SK-N-SH (cell line): ENCODE results near the gene NAP1L5. TPM values are rescaled to one million over a fixed set of nuclear protein-coding genes. Genes with fewer than 3 reads are reported as not detected.
A peak's percentile ranks its signal among the peaks of the same experiment; 100 is the strongest.

Source experiments
- CTCF ChIA-PET: fragments of 300-600, 350-600 bp; formaldehyde crosslinking; extraction: SDS; loops from one replicate; lab custom pipeline; 2021; lab: Yijun Ruan, JAX
- POLR2A ChIA-PET: fragments of 350-600 bp; sonication (Branson Sonifier 250); formaldehyde crosslinking; extraction: SDS; loops from one replicate; lab custom pipeline; 2020; ENCODE audit warnings: antibody characterized with exemption, inconsistent platforms; lab: Yijun Ruan, JAX
- DNase-seq: peaks from one replicate; pipeline ENCODE4 v3.0.0; 2012
- H2AFZ ChIP-seq: fragments of 200-600 bp; sonication (generic); 2 replicates; pipeline ENCODE4 v1.8.1; 2016; ENCODE audit warnings: antibody characterized with exemption, mild to moderate bottlenecking, low read depth
- H3F3A ChIP-seq: fragments of 200-600 bp; sonication (generic); replicated peaks from 2 replicates; pipeline ENCODE3; 2016; ENCODE audit warnings: antibody characterized with exemption, mild to moderate bottlenecking; ENCODE audit not compliant: insufficient read depth
- H3K27ac ChIP-seq, 2 experiments: fragments of 200-500 bp in 1 of 2; fragments of 200-600 bp in 1 of 2; sonication (Bioruptor generic) in 1 of 2; sonication (generic), shearing (Covaris generic) in 1 of 2; 2 replicates each; pipeline versions ENCODE4 v1.5.1 to v1.6.1; 2014 to 2016; ENCODE audit warnings: low read depth in 2 of 2, inconsistent platforms in 1 of 2, low read length in 1 of 2, mild to moderate bottlenecking in 1 of 2, mixed read lengths in 1 of 2
- H3K27me3 ChIP-seq: fragments of 200-600 bp; sonication (generic), shearing (Covaris generic); 2 replicates; pipeline ENCODE4 v1.6.1; 2016; ENCODE audit warnings: mixed run types; ENCODE audit not compliant: insufficient read depth
- H3K36me3 ChIP-seq, 2 experiments: fragments of 200-500 bp in 1 of 2; fragments of 200-600 bp in 1 of 2; sonication (Bioruptor generic) in 1 of 2; sonication (generic) in 1 of 2; replicated peaks in 1 of 2; 2 replicates each; pipeline versions ENCODE3 to v1.5.1; 2014 to 2016; ENCODE audit warnings: low read length in 1 of 2, mild to moderate bottlenecking in 1 of 2; ENCODE audit not compliant: insufficient read depth in 2 of 2, control insufficient read depth in 1 of 2
- H3K4me1 ChIP-seq, 2 experiments: fragments of 200-500 bp in 1 of 2; fragments of 200-600 bp in 1 of 2; sonication (Bioruptor generic) in 1 of 2; sonication (generic), shearing (Covaris generic) in 1 of 2; 2 replicates each; pipeline versions ENCODE4 v1.5.1 to v1.6.1; 2014 to 2016; ENCODE audit warnings: low read depth in 1 of 2, low read length in 1 of 2, mixed run types in 1 of 2; ENCODE audit not compliant: insufficient read depth in 2 of 2, control insufficient read depth in 1 of 2
- H3K4me2 ChIP-seq: fragments of 200-600 bp; sonication (generic), shearing (Covaris generic); 2 replicates; pipeline ENCODE4 v1.6.1; 2017; ENCODE audit warnings: mixed run types
- H3K4me3 ChIP-seq, 2 experiments: fragments of 200-500 bp in 1 of 2; fragments of 200-600 bp in 1 of 2; sonication (Bioruptor generic) in 1 of 2; sonication (generic), shearing (Covaris generic) in 1 of 2; 2 replicates each; pipeline versions ENCODE4 v1.5.1 to v1.8.1; 2014 to 2016; ENCODE audit warnings: low read depth in 2 of 2, inconsistent platforms in 1 of 2, low read length in 1 of 2, mild to moderate bottlenecking in 1 of 2, mixed read lengths in 1 of 2, moderate library complexity in 1 of 2
- H3K79me2 ChIP-seq: fragments of 200-600 bp; sonication (generic); 2 replicates; pipeline ENCODE4 v1.8.1; 2017; ENCODE audit warnings: mild to moderate bottlenecking; ENCODE audit not compliant: insufficient read depth
- H3K9ac ChIP-seq: fragments of 200-600 bp; sonication (generic); 2 replicates; pipeline ENCODE4 v1.6.1; 2017; ENCODE audit warnings: mixed run types
- H3K9me2 ChIP-seq: fragments of 200-600 bp; sonication (generic); 2 replicates; pipeline ENCODE4 v1.6.1; 2017; ENCODE audit warnings: mixed run types
- H3K9me3 ChIP-seq: fragments of 200-600 bp; sonication (generic); 2 replicates; pipeline ENCODE4 v1.6.1; 2017; ENCODE audit warnings: mixed run types, mild to moderate bottlenecking, moderate library complexity
- H4K20me1 ChIP-seq: fragments of 200-600 bp; sonication (generic); 2 replicates; pipeline ENCODE4 v1.6.1; 2017; ENCODE audit warnings: mild to moderate bottlenecking, mixed run types; ENCODE audit not compliant: insufficient read depth
- CHD2 ChIP-seq: fragments of 150-350 bp; IDR thresholded peaks from 2 replicates; pipeline ENCODE4 v1.6.1; 2018; ENCODE audit warnings: low read length; ENCODE audit not compliant: partially characterized antibody
- EZH2phosphoT487 ChIP-seq: fragments of 200-600 bp; sonication (generic); IDR thresholded peaks from 2 replicates; pipeline ENCODE4 v1.6.1; 2017; ENCODE audit warnings: low read depth, mixed run types, mild to moderate bottlenecking, antibody characterized with exemption, moderate library complexity, borderline replicate concordance
- FOSL2 ChIP-seq: IDR thresholded peaks from 2 replicates; pipeline ENCODE4 v1.4.0; 2012; ENCODE audit warnings: low read depth, mild to moderate bottlenecking, moderate library complexity, borderline replicate concordance
- FOXM1 ChIP-seq: IDR thresholded peaks from 2 replicates; pipeline ENCODE4 v1.4.0; 2012; ENCODE audit warnings: low read depth, mild to moderate bottlenecking
- NFIC ChIP-seq: IDR thresholded peaks from 2 replicates; pipeline ENCODE4 v1.4.0; 2012; ENCODE audit warnings: borderline replicate concordance
- NRF1 ChIP-seq: IDR thresholded peaks from 2 replicates; pipeline ENCODE4 v1.6.1; 2012; ENCODE audit warnings: low read depth, mild to moderate bottlenecking, low read length
- PBX3 ChIP-seq: IDR thresholded peaks from 2 replicates; pipeline ENCODE4; 2012
- SIN3A ChIP-seq: IDR thresholded peaks from 2 replicates; pipeline ENCODE4 v1.6.1; 2012; ENCODE audit warnings: low read depth, mild to moderate bottlenecking, low read length, moderate library complexity, borderline replicate concordance
- TAF1 ChIP-seq: IDR thresholded peaks from 2 replicates; pipeline ENCODE4 v1.6.1; 2012; ENCODE audit warnings: low read depth, mild to moderate bottlenecking, low read length, moderate library complexity, borderline replicate concordance
- TCF12 ChIP-seq: IDR thresholded peaks from 2 replicates; pipeline ENCODE4 v1.4.0; 2012
- USF2 ChIP-seq: fragments of 150-350 bp; IDR thresholded peaks from 2 replicates; pipeline ENCODE4 v1.6.1; 2017; ENCODE audit warnings: antibody characterized with exemption, low read length, low read depth, borderline replicate concordance
- WGBS: methylation state at CpG from one replicate; pipeline ENCODE4 v1.1.6; 2017; ENCODE audit warnings: low lambda C conversion rate; 5-methylcytosine and 5-hydroxymethylcytosine counted together
- polyA plus RNA-seq, 3 experiments: library from polyadenylated mRNA; depleted of rRNA; stranded (reverse); fragments of >200 nt; gene quantifications; 2 replicates each; pipeline ENCODE4 v1.2.3, GENCODE V29; 2012
- TF ChIP-seq, protein P1 (sequence below): IDR thresholded peaks from 2 replicates; pipeline ENCODE4 v1.4.0; 2012; ENCODE audit warnings: low read depth, borderline replicate concordance
- TF ChIP-seq, protein P2 (sequence below): IDR thresholded peaks from 2 replicates; pipeline ENCODE4 v1.4.0; 2012; ENCODE audit warnings: low read depth, borderline replicate concordance

The NAP1L5 gene
- polyA plus RNA-seq, 1 of the 3 experiments (the other 2 are of a cell fraction): 7.5 TPM

GRCh38 chr4:88702782-88703181, 5.2 kb upstream of the NAP1L5 start (continued):
- TF ChIP-seq PBX3: no peak
- TF ChIP-seq TAF1: no peak
- TF ChIP-seq SIN3A: no peak
- TF ChIP-seq, all 33 proteins: peak for 0

DNA sequence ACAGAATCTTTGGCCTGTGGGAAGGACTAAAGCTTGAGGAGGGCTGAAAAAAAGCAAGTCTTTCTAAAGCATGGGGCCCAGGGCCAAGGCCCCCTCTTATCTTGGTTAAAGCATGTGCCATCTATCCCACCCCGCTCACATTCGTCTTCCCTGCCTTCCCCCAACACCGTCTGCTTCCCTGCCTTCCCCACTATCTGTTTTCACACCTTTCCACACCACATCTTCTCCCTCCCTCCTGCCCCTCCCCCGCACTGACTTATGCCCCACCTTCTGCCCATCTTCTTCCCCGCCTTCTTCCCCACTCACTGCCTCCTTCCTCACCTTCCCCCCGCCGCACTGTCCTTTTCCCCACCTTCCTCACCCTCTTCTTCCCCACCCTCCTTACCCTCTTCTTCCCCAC, 890 bp upstream of the NAP1L5 start:
- H3K9me2 ChIP-seq: no peaks in the 10 kb centered on the region
- H3K4me3 ChIP-seq: no peak overlapping the region
- TF ChIP-seq, protein P1, sequence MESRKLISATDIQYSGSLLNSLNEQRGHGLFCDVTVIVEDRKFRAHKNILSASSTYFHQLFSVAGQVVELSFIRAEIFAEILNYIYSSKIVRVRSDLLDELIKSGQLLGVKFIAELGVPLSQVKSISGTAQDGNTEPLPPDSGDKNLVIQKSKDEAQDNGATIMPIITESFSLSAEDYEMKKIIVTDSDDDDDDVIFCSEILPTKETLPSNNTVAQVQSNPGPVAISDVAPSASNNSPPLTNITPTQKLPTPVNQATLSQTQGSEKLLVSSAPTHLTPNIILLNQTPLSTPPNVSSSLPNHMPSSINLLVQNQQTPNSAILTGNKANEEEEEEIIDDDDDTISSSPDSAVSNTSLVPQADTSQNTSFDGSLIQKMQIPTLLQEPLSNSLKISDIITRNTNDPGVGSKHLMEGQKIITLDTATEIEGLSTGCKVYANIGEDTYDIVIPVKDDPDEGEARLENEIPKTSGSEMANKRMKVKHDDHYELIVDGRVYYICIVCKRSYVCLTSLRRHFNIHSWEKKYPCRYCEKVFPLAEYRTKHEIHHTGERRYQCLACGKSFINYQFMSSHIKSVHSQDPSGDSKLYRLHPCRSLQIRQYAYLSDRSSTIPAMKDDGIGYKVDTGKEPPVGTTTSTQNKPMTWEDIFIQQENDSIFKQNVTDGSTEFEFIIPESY: no peak
- TF ChIP-seq NRF1 (no peak), CHD2 (no peak), FOXM1 (no peak), TCF12 (no peak), FOSL2 (no peak), PBX3 (no peak), SIN3A (no peak), NFIC (no peak), USF2 (no peak), EZH2phosphoT487 (no peak)
- TF ChIP-seq, protein P2, sequence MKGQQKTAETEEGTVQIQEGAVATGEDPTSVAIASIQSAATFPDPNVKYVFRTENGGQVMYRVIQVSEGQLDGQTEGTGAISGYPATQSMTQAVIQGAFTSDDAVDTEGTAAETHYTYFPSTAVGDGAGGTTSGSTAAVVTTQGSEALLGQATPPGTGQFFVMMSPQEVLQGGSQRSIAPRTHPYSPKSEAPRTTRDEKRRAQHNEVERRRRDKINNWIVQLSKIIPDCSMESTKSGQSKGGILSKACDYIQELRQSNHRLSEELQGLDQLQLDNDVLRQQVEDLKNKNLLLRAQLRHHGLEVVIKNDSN: no peak
- no peaks in the 10 kb centered on the region for H3K9me3 ChIP-seq
- CTCF ChIA-PET: interaction anchor here (3.8 kb wide), 1 partner anchor 8 kb away, joined by 19 read pairs; no protein-coding TSS in a partner anchor
- H3K27ac ChIP-seq: no peak overlapping the region
- peaks cover 0 to 5% of the 10 kb centered on the region in 2 experiments for H3K36me3 ChIP-seq
- H3K27me3 ChIP-seq: no peaks in the 10 kb centered on the region
- peaks cover 0 to 8% of the 10 kb centered on the region in 2 experiments; a peak in 2 of 4 replicates for H3K4me1 ChIP-seq
- H3K79me2 ChIP-seq: no peaks in the 10 kb centered on the region
- peaks cover 3% of the 10 kb centered on the region for H3F3A ChIP-seq
- H2AFZ ChIP-seq: no peak overlapping the region
- POLR2A ChIA-PET: no interaction called here
- peak; percentile 24 for DNase-seq
- H3K9ac ChIP-seq: no peak overlapping the region
- H3K4me2 ChIP-seq: no peak overlapping the region
- 96% methylated on average over 7 of the region's 7 CpGs for WGBS
- no peaks in the 10 kb centered on the region for H4K20me1 ChIP-seq
